ENCODE data around the gene RIMS3. TPM values are rescaled to one million over a fixed set of nuclear protein-coding genes. Genes with fewer than 3 reads are reported as not detected.

RIMS3 gene
- total RNA-seq, 1 donor: 0.84 TPM

GRCh38 chr1:40651138-40651857 is 14.2 kb downstream of the RIMS3 start:
- H3K9me3 ChIP-seq (ENCODE audit: low read depth, low read length): no peaks in the 10 kb centered on the region
- H3K4me3 ChIP-seq (ENCODE audit: low read length): no peak overlapping the region
- H3K27me3 ChIP-seq (ENCODE audit: insufficient read depth, low read length): no peaks in the 10 kb centered on the region
- H3K4me1 ChIP-seq (ENCODE audit: insufficient read depth, low read length): no peaks in the 10 kb centered on the region

- Histone ChIP-seq H3K4me3 (ENCODE audit: low read length) (no peak overlapping the region), H3K27me3 (ENCODE audit: insufficient read depth, low read length) (no peaks in the 10 kb centered on the region)
These were observed 15.4 kb downstream of the RIMS3 start for GRCh38 chr1:40650075-40650474.

DNA sequence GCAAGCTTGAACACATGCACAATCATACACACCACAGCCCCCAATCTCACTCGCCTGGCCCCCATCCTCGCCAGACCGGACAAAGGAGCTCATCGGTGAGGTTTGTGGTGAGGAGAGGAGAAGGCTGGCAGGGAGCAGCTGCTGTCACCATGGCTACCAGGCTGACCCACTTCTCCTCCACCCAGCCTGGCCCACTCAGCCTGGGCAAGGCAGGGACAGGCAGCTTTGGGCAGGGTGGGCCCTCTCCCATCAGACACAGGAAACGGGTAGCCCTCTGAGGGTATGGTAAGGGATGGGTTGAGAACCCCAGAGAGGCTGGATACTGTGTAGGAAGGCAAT is 15.9 kb downstream of the RIMS3 start:
- Histone ChIP-seq H3K27me3 (ENCODE audit: insufficient read depth, low read length) (no peaks in the 10 kb centered on the region), H3K4me3 (ENCODE audit: low read length) (no peak overlapping the region), H3K4me1 (ENCODE audit: insufficient read depth, low read length) (no peaks in the 10 kb centered on the region), H3K9me3 (ENCODE audit: low read depth, low read length) (no peaks in the 10 kb centered on the region)

More at GRCh38 chr1:40650075-40650474, 15.4 kb downstream of the RIMS3 start:
- H3K9me3 ChIP-seq (ENCODE audit: low read depth, low read length): no peaks in the 10 kb centered on the region
- H3K4me1 ChIP-seq (ENCODE audit: insufficient read depth, low read length): no peaks in the 10 kb centered on the region

DNA sequence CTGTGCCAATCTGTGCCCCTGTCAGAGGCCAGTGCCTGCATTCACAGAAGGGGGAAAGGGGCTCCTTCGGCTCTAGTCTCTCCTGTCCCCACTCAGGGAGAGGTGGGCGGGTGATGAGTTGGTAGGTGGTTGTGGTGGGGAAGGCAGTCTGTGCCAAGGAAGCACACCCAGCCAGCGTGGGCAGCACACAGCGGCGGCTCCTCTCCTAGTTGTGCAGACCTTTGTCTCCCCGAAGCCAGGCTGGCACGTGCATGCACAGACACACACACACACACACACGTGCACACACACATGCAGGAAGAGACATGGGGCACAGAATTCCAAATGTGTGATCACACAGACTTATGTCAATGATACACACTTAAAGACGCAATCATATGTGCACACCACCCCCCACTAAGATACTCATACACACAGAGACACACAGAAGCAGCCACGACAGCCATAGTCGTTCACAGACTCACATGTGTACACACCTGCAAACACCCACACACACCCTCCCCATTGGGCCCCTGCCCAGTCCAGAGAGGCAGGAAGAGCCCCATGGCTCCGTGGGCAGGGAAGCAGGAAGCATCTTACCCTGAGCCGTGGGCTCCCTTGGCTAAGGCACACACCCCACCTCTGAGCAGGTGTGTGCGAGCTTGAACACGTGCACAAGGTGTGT is 16.4 kb downstream of the RIMS3 start:
- Histone ChIP-seq H3K27me3 (ENCODE audit: insufficient read depth, low read length) (no peaks in the 10 kb centered on the region), H3K4me1 (ENCODE audit: insufficient read depth, low read length) (no peaks in the 10 kb centered on the region), H3K9me3 (ENCODE audit: low read depth, low read length) (no peaks in the 10 kb centered on the region), H3K4me3 (ENCODE audit: low read length) (no peak overlapping the region)

DNA sequence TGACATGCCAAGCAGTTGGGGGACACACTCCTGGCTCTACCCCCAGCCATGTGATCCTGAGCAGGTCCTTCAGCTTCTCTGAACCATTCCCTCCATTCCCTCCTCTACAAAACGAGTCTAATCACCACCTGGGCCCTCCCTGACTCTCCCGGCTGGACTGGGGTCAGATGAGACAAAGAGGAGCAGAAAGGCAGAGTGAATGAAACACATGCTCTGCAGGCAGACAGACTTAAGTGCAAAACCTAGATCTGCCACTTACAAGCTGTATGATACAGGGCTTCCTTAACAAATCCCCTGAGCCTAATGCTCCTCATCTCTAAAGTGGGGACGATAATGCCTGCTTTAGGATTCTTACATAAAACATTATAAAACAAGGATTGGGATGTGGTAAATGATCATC is 17.3 kb downstream of the RIMS3 start:
- H3K27me3 ChIP-seq (ENCODE audit: insufficient read depth, low read length): no peaks in the 10 kb centered on the region
- H3K9me3 ChIP-seq (ENCODE audit: low read depth, low read length): no peaks in the 10 kb centered on the region
- H3K4me1 ChIP-seq (ENCODE audit: insufficient read depth, low read length): no peaks in the 10 kb centered on the region
- H3K4me3 ChIP-seq (ENCODE audit: low read length): no peak overlapping the region

GRCh38 chr1:40646315-40646714 is 19.2 kb downstream of the RIMS3 start:
- H3K27me3 ChIP-seq (ENCODE audit: insufficient read depth, low read length): no peaks in the 10 kb centered on the region
- H3K9me3 ChIP-seq (ENCODE audit: low read depth, low read length): no peaks in the 10 kb centered on the region
- no peaks in the 10 kb centered on the region for H3K4me1 ChIP-seq (ENCODE audit: insufficient read depth, low read length)
- H3K4me3 ChIP-seq (ENCODE audit: low read length): no peak overlapping the region

DNA sequence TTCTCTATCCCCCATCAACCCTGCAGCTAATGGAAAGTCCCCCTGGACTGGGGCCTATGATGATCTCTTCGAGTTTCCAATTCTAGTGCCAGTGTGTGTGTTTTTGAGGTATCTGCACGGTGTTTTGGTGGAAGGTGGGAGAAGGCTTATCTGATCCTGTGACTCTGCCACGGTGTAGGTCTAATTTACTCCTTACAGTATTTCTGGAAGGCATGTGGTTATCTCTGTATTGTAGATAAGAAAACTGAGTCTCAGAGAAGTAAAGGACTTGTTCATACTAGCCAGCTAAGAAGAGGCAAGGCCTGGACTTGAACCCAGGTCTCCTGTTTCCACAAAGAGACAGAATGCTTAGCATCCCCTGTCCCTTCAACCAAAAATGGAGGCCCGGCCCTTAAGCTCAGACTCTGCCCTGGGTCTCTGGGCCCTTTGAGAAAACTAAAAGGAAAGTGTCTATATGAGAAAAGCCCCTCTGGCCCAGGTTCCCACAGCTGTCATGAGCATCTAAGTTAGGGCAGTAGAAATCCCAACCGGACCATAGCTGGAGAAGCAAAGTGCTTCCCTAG is 20.3 kb downstream of the RIMS3 start:
- Histone ChIP-seq H3K4me1 (ENCODE audit: insufficient read depth, low read length) (no peaks in the 10 kb centered on the region), H3K9me3 (ENCODE audit: low read depth, low read length) (no peaks in the 10 kb centered on the region), H3K4me3 (ENCODE audit: low read length) (no peak overlapping the region), H3K27me3 (ENCODE audit: insufficient read depth, low read length) (no peaks in the 10 kb centered on the region)

DNA sequence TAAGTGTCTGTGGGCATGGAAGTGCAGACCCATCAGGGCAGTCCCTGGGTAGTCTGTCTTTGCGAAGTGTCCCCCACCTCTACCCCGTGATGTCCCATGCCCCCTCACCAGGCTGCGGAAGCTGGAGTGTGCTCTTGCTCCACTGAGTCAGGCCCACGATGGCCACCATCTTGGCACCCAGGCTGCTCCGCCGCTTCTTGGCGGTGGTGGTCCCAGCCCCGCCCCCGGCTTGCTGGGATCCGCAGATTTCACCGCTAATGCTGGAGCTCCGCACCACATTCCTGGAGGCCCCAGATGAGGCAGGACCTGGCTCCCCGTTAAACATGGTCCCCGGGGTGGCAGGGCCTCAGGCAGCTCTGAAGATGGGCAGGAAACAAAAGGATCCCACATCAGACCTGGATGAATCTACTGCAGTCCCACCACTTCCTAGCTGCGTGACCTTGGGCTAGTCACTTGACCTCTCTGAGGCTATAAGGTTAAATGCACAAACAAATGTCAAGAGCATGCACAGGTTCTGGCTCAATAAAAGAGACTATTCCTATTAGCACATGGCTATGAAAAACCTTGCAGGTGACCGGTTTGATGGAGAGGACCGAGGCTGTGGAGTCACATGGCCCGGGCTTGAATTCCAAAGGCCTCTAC is 23.8 kb downstream of the RIMS3 start:
- Histone ChIP-seq H3K4me1 (ENCODE audit: insufficient read depth, low read length) (no peaks in the 10 kb centered on the region), H3K27me3 (ENCODE audit: insufficient read depth, low read length) (no peaks in the 10 kb centered on the region), H3K4me3 (ENCODE audit: low read length) (no peak overlapping the region), H3K9me3 (ENCODE audit: low read depth, low read length) (no peaks in the 10 kb centered on the region)

DNA sequence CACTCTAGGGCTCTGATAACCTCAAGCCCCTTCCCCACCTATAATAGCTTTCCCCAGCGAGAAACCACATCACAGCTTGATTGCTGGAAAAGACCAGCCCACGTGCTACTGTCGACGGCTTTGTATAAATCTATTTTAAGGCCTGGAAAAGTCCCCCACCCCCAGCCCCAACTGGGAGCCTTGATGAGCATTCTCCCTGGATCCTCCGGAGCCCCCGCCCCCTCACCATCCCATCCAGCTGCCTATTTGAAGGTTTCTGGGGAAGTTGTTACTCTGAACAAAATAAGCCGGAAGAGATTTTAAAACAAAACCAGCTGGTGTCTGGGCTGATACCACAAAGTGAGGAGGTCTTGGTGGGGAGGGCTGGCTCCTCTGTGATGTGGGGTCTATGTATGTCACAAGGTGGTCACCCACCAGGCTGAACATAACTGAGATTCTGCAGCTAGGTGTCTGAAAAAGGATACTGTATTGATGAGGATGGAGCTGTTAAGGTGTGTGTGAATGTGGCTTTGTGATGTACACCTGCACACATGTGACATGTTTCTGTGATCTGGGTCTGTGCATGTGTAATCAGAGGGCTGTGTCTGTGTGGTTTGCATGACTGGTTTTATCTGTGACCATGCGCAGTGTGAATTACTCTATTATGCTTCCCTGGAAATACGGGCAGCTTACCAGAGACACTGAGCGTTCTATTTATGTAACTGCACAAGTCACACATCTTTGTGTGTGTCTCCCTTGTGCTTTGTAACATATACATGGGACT is 25.0 kb downstream of the RIMS3 start:
- Histone ChIP-seq H3K27me3 (ENCODE audit: insufficient read depth, low read length) (no peaks in the 10 kb centered on the region), H3K9me3 (ENCODE audit: low read depth, low read length) (no peaks in the 10 kb centered on the region), H3K4me1 (ENCODE audit: insufficient read depth, low read length) (no peaks in the 10 kb centered on the region), H3K4me3 (ENCODE audit: low read length) (no peak overlapping the region)

- Histone ChIP-seq H3K4me1 (ENCODE audit: insufficient read depth, low read length) (peaks cover 9% of the 10 kb centered on the region), H3K9me3 (ENCODE audit: low read depth, low read length) (no peaks in the 10 kb centered on the region), H3K27me3 (ENCODE audit: insufficient read depth, low read length) (no peaks in the 10 kb centered on the region), H3K4me3 (ENCODE audit: low read length) (no peak overlapping the region)
These were observed 27.1 kb downstream of the RIMS3 start for GRCh38 chr1:40638097-40639036.

DNA sequence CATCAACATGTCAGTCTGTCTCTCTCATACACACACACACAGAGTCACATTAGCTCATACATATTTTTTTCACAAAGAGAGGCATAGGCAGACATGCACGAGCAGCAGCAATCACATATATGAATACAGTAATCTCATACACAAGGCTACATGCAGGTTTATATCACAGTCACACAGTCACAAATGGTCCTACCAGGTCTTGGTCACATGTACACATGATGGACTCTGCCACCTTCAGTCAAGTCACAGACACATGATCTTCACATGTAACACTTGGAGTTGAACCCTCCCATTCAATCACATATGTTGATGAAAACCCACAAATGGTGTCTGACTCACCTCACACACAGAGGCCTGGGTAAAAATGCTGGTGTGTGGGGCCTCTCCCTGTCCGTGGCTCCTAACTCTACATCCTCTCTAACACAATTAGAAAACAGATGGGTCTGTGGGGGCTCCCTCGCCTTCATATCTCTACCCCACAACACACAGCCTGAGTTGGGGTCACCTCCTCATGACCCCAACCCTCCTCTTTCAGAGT is 27.9 kb downstream of the RIMS3 start:
- Histone ChIP-seq H3K9me3 (ENCODE audit: low read depth, low read length) (no peaks in the 10 kb centered on the region), H3K27me3 (ENCODE audit: insufficient read depth, low read length) (no peaks in the 10 kb centered on the region), H3K4me1 (ENCODE audit: insufficient read depth, low read length) (peaks cover 10% of the 10 kb centered on the region), H3K4me3 (ENCODE audit: low read length) (no peak overlapping the region)

- Histone ChIP-seq H3K27me3 (ENCODE audit: insufficient read depth, low read length) (no peaks in the 10 kb centered on the region), H3K4me3 (ENCODE audit: low read length) (no peak overlapping the region), H3K4me1 (ENCODE audit: insufficient read depth, low read length) (peaks cover 10% of the 10 kb centered on the region), H3K9me3 (ENCODE audit: low read depth, low read length) (no peaks in the 10 kb centered on the region)
These were observed 28.7 kb downstream of the RIMS3 start for GRCh38 chr1:40636777-40637176.

DNA sequence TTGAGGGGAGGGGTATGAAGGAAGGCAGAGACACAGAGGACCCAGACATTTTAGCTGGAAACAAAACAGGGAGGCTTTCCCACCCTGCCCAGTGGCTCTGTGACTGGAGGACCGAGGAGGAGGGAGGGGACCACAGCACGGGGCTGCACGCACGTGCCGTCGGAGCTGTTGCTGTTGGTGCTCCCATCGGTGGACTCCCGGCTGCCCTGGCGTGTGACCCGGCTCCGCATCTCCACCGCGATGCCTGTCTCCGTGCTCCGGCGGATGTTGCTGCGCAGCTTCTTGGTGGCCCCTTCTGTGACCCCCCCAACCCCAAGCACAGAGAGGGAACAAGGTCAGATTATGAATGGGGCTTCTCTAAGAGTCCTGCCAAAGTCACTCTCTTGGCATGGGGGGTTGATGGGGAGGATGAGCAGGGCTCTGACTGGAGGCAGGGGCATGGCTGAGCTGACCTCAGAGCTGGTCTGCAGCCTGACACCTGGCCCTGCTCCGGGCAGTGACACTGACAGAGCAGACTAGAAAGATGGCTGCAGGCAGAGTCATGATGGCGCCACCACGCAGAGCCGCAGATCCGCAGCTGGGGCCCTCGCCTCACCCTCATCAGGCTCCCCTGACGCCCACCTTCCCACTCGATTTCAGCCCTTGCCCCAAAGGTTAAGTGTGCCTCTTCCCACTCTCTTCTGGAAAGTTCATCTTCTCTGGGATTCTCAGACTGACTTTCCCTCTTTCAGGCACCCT is 29.6 kb downstream of the RIMS3 start:
- peaks cover 10% of the 10 kb centered on the region for H3K4me1 ChIP-seq (ENCODE audit: insufficient read depth, low read length)
- H3K9me3 ChIP-seq (ENCODE audit: low read depth, low read length): no peaks in the 10 kb centered on the region
- no peak overlapping the region for H3K4me3 ChIP-seq (ENCODE audit: low read length)
- no peaks in the 10 kb centered on the region for H3K27me3 ChIP-seq (ENCODE audit: insufficient read depth, low read length)
